ENCODE measurements around the gene MST1. TPM values are rescaled to one million over a fixed set of nuclear protein-coding genes. Genes with fewer than 3 reads are reported as not detected.
"Not testable (repeated sequence)": the region's sequence is repeated elsewhere in the genome, so short reads cannot be mapped to it uniquely, and the experiment has no call there.

The MST1 gene
- total RNA-seq, 4 donors from 2014 or later, result 0.89 to 7.3 (median 4.4) TPM

DNA sequence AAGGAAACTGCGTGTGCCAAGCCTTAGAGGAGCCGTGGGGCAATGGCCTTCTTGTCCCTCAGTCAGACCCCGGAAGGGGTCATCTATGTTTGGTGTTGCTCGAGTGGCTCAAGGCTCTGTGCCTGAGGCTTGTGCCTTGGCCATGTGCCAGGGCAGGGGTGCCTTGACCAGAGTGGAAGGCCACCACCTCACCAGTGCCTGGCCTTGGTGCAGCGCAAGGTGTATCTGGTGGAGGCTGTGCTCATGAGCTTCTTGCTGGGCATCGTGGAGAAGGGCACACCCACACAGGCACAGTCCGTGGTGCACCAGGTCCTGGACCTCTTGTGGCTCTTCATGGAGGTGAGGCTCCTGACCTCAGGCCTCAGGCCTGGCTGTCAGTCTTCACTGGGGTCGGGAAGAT is 10.7 kb upstream of the MST1 start:
- TF ChIP-seq EP300 (IDR thresholded peaks at IDR 0.05) (no peak), POLR2A (IDR thresholded peaks at IDR 0.05) (no peak), CTCF (IDR thresholded peaks at IDR 0.05) (no peak), POLR2AphosphoS5 (IDR thresholded peaks at IDR 0.05) (no peak)

DNA sequence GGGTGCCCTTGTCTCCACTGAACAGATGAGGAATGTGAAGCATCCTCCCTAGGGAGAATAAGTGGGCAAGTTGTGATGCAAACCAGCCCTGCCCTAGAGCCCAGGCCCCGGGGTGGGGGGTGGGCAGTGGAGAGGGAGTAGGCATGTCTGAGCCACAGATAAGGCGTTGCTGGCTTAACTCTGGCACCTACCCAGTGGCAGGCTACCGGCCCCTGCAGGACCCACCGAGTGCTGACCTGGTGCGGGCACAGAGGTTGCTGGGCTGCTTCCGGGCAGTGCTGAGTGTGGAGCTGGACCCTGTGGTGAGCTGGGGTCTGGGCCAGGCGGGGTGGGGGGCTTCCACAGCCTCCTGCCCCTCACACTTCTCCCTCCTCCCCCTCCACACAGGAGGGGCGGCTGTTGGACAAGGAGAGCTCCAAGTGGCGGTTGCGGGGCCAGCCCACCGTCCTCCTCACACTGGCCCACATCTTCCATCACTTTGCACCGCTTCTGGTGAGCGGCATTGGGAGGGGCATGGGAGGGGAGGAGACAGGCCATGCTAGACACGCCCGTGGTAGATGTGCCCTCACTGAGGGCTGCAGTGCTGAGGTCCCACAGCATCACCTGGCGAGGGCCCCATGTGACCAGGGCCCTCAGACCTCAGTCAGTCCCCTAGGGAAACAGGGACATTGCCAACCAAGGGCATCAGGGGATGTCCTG is 10.2 kb upstream of the MST1 start:
- Histone ChIP-seq H3K9me3 (no peaks in the 10 kb centered on the region), H3K27ac (no peak overlapping the region), H3K36me3 (peaks cover 0 to 77% of the 10 kb centered on the region in 2 donors), H3K4me1 (peaks cover 0 to 6% (median 0%) of the 10 kb centered on the region in 3 donors), H3K27me3 (no peaks in the 10 kb centered on the region), H3K4me3 (no peak overlapping the region)
- no peak for ATAC-seq
- no peak for TF ChIP-seq EP300 (IDR thresholded peaks at IDR 0.05)
- TF ChIP-seq CTCF (IDR thresholded peaks at IDR 0.05), result no peak
- TF ChIP-seq POLR2A (IDR thresholded peaks at IDR 0.05), result no peak
- no peak for TF ChIP-seq POLR2AphosphoS5 (IDR thresholded peaks at IDR 0.05)
- 20 to 80% methylated on average over 1 to 3 of the region's 16 CpGs for WGBS, 2 donors (ENCODE audit: low coverage in 1 of 2)

More for the DNA sequence above, 10.7 kb upstream of the MST1 start:
- ATAC-seq, result no peak
- Histone ChIP-seq H3K27ac (no peak overlapping the region), H3K36me3 (peaks cover 0 to 83% of the 10 kb centered on the region in 2 donors), H3K4me1 (peaks cover 0 to 6% (median 0%) of the 10 kb centered on the region in 3 donors), H3K9me3 (no peaks in the 10 kb centered on the region), H3K4me3 (no peak overlapping the region), H3K27me3 (no peaks in the 10 kb centered on the region)
- WGBS, 2 donors (ENCODE audit: low coverage in 1 of 2), result 42 to 88% methylated on average over 2 to 3 of the region's 8 CpGs

GRCh38 chr3:49695350-49696015 is 6.2 kb upstream of the MST1 start:
- not testable (repeated sequence) for H3K27ac ChIP-seq, H3K27me3 ChIP-seq, H3K4me3 ChIP-seq, ATAC-seq, H3K9me3 ChIP-seq
- peaks cover 0 to 38% of the 10 kb centered on the region in 2 donors for H3K36me3 ChIP-seq
- peaks cover 0 to 15% (median 9%) of the 10 kb centered on the region in 3 donors for H3K4me1 ChIP-seq
- no CpG with 5 or more reads among the region's 4 CpGs for WGBS, 2 donors (ENCODE audit: low coverage in 1 of 2)

- not testable (repeated sequence) for ATAC-seq
These were observed 5.3 kb upstream of the MST1 start for GRCh38 chr3:49694409-49695070.

GRCh38 chr3:49691481-49691880 is 2.2 kb upstream of the MST1 start:
- not testable (repeated sequence) for H3K9me3 ChIP-seq, ATAC-seq, H3K4me3 ChIP-seq, H3K27ac ChIP-seq, H3K36me3 ChIP-seq
- peaks cover 17% of the 10 kb centered on the region for H3K27me3 ChIP-seq
- peaks cover 0 to 40% (median 23%) of the 10 kb centered on the region in 3 donors for H3K4me1 ChIP-seq
- WGBS, 2 donors (ENCODE audit: low coverage in 1 of 2), result 67% methylated on average over 2 of the region's 3 CpGs; no CpG with 5 or more reads in 1 of the 2 donors

More at GRCh38 chr3:49694409-49695070, 5.3 kb upstream of the MST1 start:
- H3K27ac ChIP-seq, H3K9me3 ChIP-seq, H3K27me3 ChIP-seq, H3K4me3 ChIP-seq: not testable (repeated sequence)
- WGBS, 2 donors (ENCODE audit: low coverage in 1 of 2), result 0 to 47% methylated on average over 1 to 4 of the region's 6 CpGs
- Histone ChIP-seq H3K36me3 (peaks cover 0 to 28% of the 10 kb centered on the region in 2 donors), H3K4me1 (peaks cover 0 to 23% (median 12%) of the 10 kb centered on the region in 3 donors)

- not testable (repeated sequence) for H3K36me3 ChIP-seq, H3K4me3 ChIP-seq, ATAC-seq, H3K27ac ChIP-seq, H3K9me3 ChIP-seq
- peaks cover 23% of the 10 kb centered on the region for H3K27me3 ChIP-seq
- WGBS, 2 donors (ENCODE audit: low coverage in 1 of 2), result no CpG with 5 or more reads among the region's 3 CpGs
- H3K4me1 ChIP-seq, result peaks cover 0 to 47% (median 23%) of the 10 kb centered on the region in 3 donors
These were observed 1.6 kb upstream of the MST1 start for GRCh38 chr3:49690856-49691255.

DNA sequence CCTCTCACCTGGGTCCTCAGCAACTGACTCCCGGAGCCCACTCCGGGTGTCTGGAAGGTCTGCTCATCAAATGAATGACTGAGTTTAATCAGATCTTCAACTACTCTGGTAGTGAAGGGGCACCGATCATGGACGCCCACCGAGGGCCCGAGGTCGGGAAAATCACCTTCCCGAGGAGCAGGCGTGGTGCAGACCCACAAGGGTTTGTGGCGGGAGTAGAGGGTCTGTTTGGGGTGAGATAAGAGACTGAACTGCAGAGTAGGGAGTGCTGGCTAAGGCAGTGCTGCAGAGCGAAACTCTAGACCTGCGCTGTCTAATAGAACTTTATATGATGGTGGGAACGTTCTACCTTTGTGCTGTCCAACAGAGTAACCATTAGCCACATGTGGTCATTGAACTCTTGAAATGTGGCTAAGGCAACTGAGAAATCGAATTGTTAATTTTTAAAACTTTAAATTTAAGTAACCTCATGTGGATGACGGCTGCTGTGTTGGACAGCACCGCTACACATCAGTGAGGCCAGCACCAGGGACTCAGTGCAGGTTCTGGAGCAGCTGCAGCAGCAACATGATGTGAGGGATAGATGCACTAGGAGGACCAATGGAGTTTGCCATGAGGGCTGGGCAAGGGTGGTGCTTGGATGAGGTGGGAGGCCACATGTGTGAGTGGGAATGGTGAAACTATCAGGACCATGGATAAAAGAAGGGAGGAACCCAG is 792 bp upstream of the MST1 start:
- peaks cover 25% of the 10 kb centered on the region for H3K27me3 ChIP-seq
- not testable (repeated sequence) for H3K36me3 ChIP-seq, ATAC-seq, H3K9me3 ChIP-seq
- WGBS, 2 donors (ENCODE audit: low coverage in 1 of 2), result 15 to 19% methylated on average over 5 to 10 of the region's 16 CpGs
- H3K4me1 ChIP-seq, result peaks cover 0 to 48% (median 23%) of the 10 kb centered on the region in 3 donors
- H3K27ac ChIP-seq, result peak overlapping the region in 3 of 4 donors; percentile 76 to 82 (median 80)
- H3K4me3 ChIP-seq, result peak overlapping the region; percentile 50 to 98

- H3K9me3 ChIP-seq, ATAC-seq: not testable (repeated sequence)
- Histone ChIP-seq H3K36me3 (peaks cover 0 to 20% of the 10 kb centered on the region in 2 donors), H3K4me3 (peak overlapping the region; percentile 50 to 98), H3K27ac (peak overlapping the region in 3 of 4 donors; percentile 76 to 82 (median 80)), H3K4me1 (peaks cover 0 to 48% (median 23%) of the 10 kb centered on the region in 3 donors), H3K27me3 (peaks cover 25% of the 10 kb centered on the region)
- no CpG with 5 or more reads among the region's 7 CpGs for WGBS, 2 donors (ENCODE audit: low coverage in 1 of 2)
These were observed 782 bp downstream of the MST1 start for GRCh38 chr3:49688338-49689045.

GRCh38 chr3:49687424-49687795 is 1.9 kb downstream of the MST1 start:
- WGBS, 2 donors (ENCODE audit: low coverage in 1 of 2), result no CpG with 5 or more reads among the region's 12 CpGs

More at GRCh38 chr3:49687424-49687795, 1.9 kb downstream of the MST1 start:
- not testable (repeated sequence) for ATAC-seq, H3K4me3 ChIP-seq, H3K9me3 ChIP-seq, H3K27ac ChIP-seq
- Histone ChIP-seq H3K36me3 (peaks cover 0 to 31% of the 10 kb centered on the region in 2 donors), H3K27me3 (peaks cover 25% of the 10 kb centered on the region), H3K4me1 (peaks cover 0 to 48% (median 23%) of the 10 kb centered on the region in 3 donors)
